ENCODE measurements around the gene PXMP4.

PXMP4 gene

DNA sequence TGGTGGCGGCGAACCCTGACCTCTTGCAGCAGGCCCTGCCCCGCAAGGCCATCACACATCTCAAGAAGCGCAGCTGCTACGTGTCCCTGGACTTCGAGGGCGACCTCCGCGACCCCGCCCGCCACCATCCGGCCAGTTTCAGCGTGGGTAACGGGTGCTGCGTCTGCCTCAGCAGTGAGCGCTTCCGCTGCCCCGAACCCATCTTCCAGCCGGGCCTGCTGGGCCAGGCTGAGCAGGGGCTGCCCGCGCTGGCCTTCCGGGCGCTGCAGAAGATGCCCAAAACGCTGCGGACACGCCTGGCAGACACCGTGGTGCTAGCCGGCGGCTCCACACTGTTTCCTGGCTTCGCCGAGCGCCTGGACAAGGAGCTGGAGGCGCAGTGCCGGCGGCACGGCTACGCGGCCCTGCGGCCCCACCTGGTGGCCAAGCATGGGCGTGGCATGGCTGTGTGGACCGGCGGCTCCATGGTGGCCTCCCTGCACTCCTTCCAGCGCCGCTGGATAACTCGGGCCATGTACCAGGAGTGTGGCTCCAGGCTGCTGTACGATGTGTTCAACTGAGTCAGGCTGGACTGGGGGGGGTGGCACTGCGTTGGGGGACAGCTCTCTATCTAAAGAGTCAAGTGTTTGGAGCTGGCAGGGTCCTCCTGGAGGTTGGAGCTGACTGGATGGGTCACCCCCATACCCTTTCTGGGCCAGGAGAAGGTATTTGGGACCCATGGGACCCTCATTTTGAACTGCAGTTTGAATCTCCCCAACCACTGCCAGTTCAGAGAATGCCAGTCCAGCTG is 52.2 kb downstream of the PXMP4 start:
- peak; percentile 67 for DNase-seq

- no peak for DNase-seq
These were observed 52.9 kb downstream of the PXMP4 start for GRCh38 chr20:33667245-33667675.

DNA sequence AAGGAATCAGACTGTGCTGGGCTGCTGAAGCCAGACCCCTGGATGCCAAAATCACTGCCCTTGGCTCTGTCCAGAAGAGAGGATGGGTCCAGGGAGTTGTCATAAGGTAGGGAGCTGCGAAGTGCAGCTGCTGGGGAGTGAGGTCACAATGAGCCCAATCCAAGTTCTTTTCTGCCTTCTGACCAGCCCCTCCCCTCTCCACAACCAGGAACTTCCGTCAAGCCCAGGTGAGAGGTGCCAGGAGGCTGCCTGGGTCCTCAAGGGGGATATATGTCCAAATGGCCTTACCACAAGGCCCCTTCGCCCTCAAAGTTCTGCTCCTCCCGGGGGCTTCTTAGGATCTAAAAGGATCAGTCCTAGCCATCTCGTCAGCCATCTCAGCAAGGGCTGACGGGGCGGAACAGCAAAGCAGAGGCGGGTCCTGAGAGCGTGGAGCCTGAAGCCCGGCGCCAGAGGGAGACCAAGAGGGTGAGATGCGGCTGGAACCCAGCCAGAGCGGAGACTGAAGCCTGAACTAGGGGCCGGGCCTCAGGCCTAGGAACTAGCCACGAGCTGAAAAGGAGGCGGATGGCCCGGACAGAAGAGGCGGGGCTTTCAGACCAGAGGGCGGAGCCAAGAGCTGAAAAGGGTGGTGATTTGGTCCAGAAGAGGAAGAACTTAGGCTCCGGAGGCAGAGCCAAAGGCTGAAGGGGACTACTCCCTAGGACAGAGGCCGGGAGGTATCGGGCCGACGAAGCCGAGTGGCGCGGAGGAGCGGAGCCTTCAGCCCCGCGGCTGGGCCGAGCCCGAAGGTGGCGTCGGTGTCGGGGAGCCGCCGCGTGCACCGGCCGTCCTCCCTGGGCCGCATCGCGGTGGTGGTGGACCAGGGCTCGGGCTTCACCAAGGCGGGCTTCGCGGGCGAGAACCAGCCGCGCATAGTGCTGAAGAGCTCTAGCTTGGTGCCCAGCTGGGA is 53.5 kb downstream of the PXMP4 start, which contains the start of gene ACTL10:
TSS of gene ACTL10 (plus strand) at position 651 of the 952 bp plus-strand sequence. CDS start 555 bp downstream, outside the sequence.
- DNase-seq = peak; percentile 19

DNA sequence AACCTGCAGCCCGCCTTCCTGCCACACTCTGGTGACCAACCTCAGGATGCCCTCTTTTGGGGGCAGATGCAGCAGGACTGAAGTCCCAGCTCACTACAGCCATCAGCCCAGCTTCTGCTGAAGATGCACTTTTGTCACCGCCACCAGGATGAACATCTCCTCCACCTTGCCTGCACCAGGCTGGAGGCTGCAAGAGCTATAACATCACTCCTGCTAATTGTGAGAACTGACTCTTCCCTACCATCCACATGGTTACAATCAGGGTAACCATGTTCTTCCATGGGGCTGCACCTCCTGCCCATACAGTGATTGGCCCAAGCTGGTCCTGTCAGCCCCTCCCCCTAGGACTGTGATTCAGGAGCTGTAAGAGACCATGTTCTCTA is 55.4 kb downstream of the PXMP4 start:
- no peak for DNase-seq

DNA sequence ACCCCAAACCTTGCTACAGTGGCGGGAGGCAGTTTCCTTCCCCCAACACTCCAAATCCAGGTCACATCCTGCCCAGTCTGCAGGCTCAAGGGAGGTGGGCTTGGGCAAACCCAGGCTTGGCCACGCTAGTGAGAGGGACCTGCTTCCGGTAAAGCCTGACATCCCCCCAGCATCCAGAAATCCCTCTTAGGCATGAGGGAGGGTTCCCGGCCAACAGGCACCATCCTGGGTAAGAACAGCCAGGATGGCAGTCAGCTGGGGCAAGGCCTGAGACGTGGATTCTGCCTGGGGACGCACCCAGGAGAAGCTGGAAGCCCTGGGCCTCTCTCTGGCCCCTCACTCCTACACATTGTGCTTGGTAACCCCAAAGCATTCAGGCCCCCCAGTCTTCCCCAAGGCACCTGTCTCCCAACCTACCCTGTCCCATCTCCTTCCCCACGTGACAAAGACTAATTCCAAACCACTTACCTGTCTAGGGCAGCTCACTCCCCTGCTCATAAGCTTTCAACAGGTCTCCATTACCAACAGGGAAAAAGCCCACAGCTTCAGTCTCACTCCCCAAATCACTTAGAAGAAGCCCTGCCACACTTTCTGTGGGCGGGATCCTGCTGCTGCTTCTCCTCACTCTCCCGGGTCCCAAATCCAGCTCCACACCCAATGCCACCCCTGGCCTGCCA is 55.9 kb downstream of the PXMP4 start:
- DNase-seq = no peak

DNA sequence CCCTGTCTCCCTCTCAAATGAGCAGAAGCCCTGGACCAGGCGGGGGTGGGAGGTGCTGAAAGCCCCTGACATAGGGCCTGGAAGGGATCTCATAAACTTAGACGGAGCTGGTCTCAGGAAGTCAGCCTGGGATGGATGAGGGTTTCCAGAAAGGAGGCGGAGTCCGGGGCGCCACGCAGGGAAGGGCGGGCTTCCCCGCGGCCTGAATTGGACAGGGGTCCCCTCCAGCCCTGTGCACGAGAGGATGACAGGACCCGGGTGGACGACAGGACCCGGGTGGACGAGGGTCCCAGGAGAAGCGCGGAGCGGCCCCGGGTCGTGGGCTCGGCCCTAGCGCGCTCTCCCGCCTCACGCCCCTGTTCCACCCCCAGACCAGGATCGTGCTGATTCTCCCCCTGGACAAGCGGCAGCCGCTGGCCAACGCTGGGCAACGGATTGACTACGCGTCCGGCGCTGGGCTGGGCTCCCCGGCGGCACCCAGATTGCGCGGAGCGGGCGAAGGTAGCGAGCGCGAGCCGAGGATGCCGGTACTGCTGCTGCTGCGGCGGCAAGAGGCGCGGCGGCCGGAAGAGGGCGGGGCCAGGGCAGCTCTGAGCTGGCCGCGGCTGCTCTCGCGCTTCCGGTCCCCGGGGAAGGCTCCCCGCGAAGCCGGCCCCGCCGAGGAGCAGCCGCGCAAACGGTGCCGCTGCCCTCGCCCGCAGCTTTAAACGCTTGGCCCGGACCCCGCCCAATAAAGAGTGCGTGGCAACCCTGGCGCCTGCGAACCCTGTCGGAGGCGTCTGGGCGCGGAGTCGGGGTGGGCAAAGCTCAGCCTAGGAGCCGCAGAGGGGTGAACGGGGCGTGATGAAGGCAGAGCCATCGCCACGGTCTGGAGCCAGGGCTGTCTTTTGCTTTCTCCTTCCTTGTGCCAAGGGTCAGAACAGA is 56.7 kb downstream of the PXMP4 start:
- peak; percentile 92 for DNase-seq

DNA sequence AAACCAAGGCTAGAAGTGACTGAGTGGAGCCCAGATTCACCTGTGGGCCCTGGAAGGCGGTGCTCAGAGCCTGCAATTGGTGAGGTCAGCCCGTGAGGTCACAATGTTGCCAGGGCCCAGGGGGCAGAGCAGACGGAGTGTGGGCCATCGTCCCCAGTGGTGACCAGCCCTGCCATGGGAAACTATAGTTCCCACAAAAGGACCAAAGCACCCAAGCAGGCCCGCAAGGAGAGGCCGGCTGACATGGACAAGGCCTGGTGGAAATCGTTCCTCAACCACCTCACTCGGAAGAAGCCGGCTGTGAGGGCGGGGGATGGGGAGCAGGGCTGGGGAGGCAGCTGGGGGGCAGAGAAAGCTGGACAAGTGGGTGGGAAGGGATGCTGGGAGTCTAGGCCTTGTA is 57.9 kb downstream of the PXMP4 start, which contains the start of gene C20orf144:
TSS of gene C20orf144 (plus strand) at position 156 of the 400 bp plus-strand sequence. CDS start at position 175, 19 bp downstream.
- DNase-seq = no peak

- no peak for DNase-seq
These were observed 59.4 kb downstream of the PXMP4 start for GRCh38 chr20:33660685-33661058.

- no peak for DNase-seq
These were observed 60.0 kb downstream of the PXMP4 start for GRCh38 chr20:33660035-33660684.

- DNase-seq = no peak
These were observed 60.6 kb downstream of the PXMP4 start for GRCh38 chr20:33659341-33660034.

DNA sequence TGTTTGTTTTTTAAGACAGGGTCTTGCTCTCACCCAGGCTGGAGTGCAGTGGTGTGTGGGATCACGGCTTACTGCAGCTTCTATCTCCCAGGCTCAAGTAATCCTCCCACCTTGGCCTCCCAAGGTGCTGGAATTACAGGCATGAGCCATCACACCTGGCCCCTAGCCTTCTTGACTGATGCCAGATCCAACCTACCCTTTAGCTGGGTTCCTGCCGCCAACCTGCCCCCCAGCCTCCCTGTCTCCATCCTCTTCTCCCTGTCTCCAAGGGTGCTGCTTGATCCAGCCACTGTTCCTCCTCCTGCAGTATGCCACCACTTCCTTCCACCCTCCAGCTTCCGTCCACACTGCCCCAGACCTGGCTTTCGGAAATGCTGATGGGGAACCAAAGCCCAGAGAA is 61.2 kb downstream of the PXMP4 start:
- DNase-seq = no peak

DNA sequence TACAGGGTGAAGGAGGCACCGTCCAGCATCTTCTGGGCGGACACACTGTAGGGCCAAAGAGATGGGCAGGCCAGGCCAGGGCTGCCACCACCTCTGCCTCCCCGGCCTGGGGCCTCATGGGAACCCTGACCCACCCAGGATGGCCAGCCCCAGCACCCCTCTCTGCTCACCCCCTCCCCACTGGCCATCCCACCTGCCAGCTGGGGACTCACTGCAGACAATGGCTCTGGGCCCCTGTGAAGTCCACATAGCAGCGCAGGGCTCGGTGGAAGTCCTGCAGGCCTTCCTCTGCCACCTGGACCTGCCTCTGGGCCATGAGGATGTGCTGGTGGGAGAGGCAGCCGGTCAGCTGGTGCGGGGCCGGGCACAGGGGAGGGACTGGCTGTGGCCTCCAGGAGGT is 61.6 kb downstream of the PXMP4 start:
- no peak for DNase-seq

DNA sequence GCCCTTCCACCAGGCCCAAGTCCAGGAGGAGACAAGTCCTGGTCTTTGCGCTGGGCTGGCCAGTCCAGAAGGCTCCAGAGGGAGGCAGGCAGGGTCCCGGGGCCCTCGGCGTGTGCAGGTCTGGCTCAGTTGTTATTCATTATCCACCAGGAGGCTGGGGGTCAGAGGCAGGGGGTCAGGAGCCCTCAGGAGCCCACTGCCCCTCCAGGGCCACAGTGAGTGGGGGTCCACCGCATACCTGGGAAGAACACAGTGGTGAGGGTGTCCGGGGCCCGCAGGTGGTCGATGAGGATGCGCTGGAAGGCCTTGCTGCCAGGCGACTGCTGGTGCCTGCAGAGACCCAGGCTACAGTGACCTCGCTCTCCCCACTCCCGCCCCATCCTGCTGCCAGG is 62.4 kb downstream of the PXMP4 start:
- no peak for DNase-seq

DNA sequence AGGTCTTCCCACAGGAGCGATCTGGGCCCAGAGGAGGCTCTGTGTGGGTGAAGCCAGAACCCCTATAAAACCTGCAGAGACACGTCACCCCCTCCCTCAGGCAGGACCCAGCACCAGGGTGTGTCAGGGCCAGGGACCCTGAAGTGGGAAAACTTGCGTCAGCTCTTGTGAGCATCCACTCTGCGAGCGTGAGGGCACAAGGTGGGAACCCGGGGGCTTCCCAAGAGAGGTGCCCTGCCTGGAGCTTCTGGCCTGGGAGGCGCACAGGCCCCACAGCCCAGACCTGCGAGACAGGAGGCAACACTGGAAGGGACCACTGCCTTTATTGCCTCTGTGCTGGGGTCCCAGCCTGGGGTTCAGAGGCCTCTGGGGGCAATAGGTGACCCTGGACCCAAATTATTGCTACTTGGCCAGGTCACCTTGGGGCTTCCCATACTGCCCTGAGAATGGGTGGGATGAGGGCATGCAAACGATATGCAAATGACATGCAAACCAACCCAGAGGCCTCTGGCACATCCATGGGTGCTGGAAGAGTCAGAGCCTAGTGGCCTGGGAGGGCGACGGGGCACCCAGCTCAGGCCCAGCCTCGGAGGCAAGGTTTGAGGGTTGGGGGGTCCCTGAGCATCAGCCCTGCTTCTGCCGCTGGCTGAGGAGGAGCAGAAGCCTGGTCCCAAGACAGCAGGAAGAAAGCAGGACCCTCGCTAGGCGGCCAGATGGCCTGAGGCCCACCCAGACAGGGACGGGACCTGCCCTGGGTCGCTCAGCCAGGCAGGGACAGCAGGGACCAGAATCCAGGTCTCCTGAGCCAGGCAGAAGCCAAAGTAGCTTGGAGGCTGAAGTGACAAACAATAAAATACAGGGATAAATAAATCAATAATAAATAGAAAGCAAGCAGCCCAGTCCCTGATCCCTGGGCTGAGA is 63.1 kb downstream of the PXMP4 start:
- DNase-seq = no peak

DNA sequence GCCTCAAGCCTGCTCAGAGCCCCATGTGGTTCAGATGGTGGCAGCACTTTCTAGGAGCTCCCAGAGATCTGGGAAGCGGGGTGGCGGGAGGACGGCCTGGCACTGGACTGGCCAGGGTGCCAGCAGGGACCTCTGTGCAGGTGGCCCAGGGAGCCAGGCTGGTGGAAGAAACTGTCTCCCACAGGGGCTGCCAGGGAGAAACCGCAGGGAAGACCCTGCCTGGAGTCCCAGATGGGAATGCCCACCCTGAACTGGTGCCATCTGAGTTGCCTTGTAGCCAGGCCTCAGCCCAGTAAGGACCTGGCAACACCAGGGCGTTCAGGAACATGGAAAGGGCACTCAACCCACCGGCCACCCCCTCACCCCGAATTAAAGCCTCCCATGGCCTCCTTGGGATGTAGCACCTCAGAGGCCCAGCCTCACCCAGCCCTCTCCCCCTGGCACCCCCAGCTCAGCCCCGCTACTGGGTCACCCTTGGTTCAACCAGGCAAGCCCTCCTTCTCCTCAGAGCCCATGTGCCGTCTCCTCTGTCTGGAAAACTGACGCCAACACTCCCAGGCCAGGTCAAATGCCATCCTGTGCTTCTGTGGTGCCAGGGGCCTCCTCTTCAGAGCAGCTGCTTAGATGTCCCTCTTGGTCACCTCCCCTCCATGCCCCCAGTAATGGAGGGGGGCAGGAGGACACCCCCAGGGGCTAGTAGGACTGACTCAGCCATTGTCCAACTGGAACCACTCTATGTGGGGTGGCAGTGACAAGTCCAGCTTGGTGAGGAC is 63.9 kb downstream of the PXMP4 start:
- no peak for DNase-seq

DNA sequence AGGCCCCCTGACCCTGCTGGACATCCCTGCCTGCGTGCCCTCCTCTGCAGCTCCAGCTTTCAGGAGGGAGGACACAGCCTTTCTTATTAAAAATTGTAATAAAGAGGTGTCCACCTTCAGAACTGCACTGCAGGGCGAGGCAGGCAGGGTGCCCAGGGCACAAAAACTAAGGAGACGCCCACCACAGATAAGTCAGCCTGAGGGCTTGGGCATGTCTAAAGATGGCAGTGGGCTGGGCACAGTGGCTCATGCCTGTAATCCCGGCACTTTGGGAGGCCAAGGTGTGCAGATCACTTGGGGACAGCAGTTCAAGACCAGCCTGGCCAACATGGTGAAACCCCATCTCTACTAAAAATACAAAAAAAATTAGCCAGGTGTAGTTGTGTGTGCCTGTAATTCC is 64.9 kb downstream of the PXMP4 start:
- no peak for DNase-seq

- no peak for DNase-seq
These were observed 65.4 kb downstream of the PXMP4 start for GRCh38 chr20:33654680-33655161.

DNA sequence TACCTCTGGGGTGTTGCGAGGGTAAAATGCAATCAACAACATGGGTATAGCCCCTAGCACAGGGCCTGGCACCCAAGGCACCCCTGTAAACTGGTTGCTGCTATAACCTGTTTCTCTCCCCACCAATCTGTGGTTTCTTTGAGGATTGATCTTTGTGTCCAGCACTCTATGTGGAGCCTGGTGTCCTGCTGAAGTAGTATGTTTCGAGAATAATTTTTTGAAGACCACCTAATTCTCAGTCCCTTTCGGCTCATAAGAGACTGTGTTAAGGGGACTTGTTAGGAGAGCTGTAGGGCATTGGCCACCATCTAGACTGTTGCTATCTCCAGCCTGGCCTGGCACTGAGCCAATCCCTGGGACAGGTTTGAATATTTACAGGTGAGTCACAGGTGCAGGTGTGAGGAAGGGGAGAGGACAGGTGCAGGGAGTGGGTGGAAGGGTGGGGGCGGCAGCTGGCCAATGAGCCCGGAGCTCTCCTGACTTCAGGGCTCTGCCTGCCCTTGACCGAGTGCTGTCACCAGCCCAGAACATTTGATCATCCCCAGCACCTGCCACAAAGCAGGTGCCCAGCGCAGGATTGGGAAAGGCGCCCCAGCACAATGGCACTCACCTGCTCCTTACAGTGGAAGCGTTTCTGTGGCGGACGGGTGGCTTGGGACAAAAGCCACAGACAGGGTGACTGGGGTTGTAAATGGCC is 66.1 kb downstream of the PXMP4 start:
- peak; percentile 54 for DNase-seq
